Caki2 (cell line): ENCODE results near the gene PNPLA7. TPM values are rescaled to one million over a fixed set of nuclear protein-coding genes. Genes with fewer than 3 reads are reported as not detected.

ENCODE experiments used
- total RNA-seq: library from RNA; depleted of rRNA; stranded (reverse); fragments of >200 nt; shearing (Covaris generic); gene quantifications from 2 replicates; pipeline ENCODE4 v1.2.3, GENCODE V29; 2014; ENCODE audit warnings: low replicate concordance; rRNA removed

The PNPLA7 gene
- total RNA-seq, 1 experiment from 2014 or later, result 0.98 TPM

Other genes starting within 250 kb of the PNPLA7 start
- gene NRARP, start 248.1 kb downstream of the PNPLA7 start, total RNA-seq, result 0.17 and 2.0 TPM in 2 replicates
- 0.84 and 5.3 TPM in 2 replicates for gene EXD3, start 127.2 kb downstream of the PNPLA7 start, total RNA-seq
- gene NOXA1, start 127.0 kb downstream of the PNPLA7 start, total RNA-seq, result 5.1 and 5.5 TPM in 2 replicates
- not detected in 2 replicates for gene ENTPD8, start 109.0 kb downstream of the PNPLA7 start, total RNA-seq
- 33.8 and 41.5 TPM in 2 replicates for gene NSMF, start 91.1 kb downstream of the PNPLA7 start, total RNA-seq
- gene MRPL41, start 1.5 kb upstream of the PNPLA7 start, total RNA-seq, result 65.2 and 71.9 TPM in 2 replicates
- 6.6 and 18.6 TPM in 2 replicates for gene DPH7, start 28.5 kb upstream of the PNPLA7 start, total RNA-seq
- gene ZMYND19, start 40.1 kb upstream of the PNPLA7 start, total RNA-seq, result 21.1 and 27.8 TPM in 2 replicates
- 54.7 and 81.3 TPM in 2 replicates for gene ARRDC1, start 55.3 kb upstream of the PNPLA7 start, total RNA-seq
- gene EHMT1, start 68.6 kb upstream of the PNPLA7 start, total RNA-seq, result 46.0 and 118 TPM in 2 replicates